D341Med (cell line): Measurements from ENCODE around the gene EVX2.

Source experiments
- DNase-seq: peaks from one replicate; pipeline ENCODE4 v3.0.0; 2012; ENCODE audit warnings: low spot score

EVX2 gene

GRCh38 chr2:176096243-176096985 is 12.7 kb upstream of the EVX2 start:
- DNase-seq: no peak

- no peak for DNase-seq
Measured at GRCh38 chr2:176095421-176095820, 11.7 kb upstream of the EVX2 start.

GRCh38 chr2:176094349-176094748 is 10.6 kb upstream of the EVX2 start:
- DNase-seq: no peak

GRCh38 chr2:176093898-176094249 is 10.1 kb upstream of the EVX2 start:
- no peak for DNase-seq

- DNase-seq: no peak
Measured at GRCh38 chr2:176093145-176093897, 9.6 kb upstream of the EVX2 start.

GRCh38 chr2:176092270-176093144 is 8.7 kb upstream of the EVX2 start, which contains the start of gene HOXD13:
Gene HOXD13 (plus strand): TSS chr2:176092721. CDS start chr2:176092891, 170 bp downstream.
- no peak for DNase-seq

GRCh38 chr2:176091329-176092258 is 7.8 kb upstream of the EVX2 start:
- no peak for DNase-seq

- DNase-seq: no peak
Measured at GRCh38 chr2:176090862-176091261, 7.1 kb upstream of the EVX2 start.

GRCh38 chr2:176089843-176090395 is 6.2 kb upstream of the EVX2 start:
- DNase-seq: no peak

- no peak for DNase-seq
Measured at GRCh38 chr2:176088937-176089842, 5.4 kb upstream of the EVX2 start.

GRCh38 chr2:176088048-176088936 is 4.5 kb upstream of the EVX2 start:
- DNase-seq: peak; percentile 75

GRCh38 chr2:176087330-176088047 is 3.7 kb upstream of the EVX2 start:
- DNase-seq: no peak

- DNase-seq: no peak
Measured at GRCh38 chr2:176085861-176086771, 2.4 kb upstream of the EVX2 start.

GRCh38 chr2:176085120-176085788 is 1.5 kb upstream of the EVX2 start:
- DNase-seq: no peak

GRCh38 chr2:176084611-176085119 is 903 bp upstream of the EVX2 start:
- no peak for DNase-seq
